GM12878 (cell line): Measurements from ENCODE around the gene SPINT1. TPM values are rescaled to one million over a fixed set of nuclear protein-coding genes. Genes with fewer than 3 reads are reported as not detected.
A peak's percentile ranks its signal among the peaks of the same experiment; 100 is the strongest.

ENCODE experiments used
- ATAC-seq: fragments of 200-7000 bp; cut with Tn5 transposase; 3 replicates; pipeline ENCODE4 v1.9.1; 2020; ENCODE audit warnings: mild to moderate bottlenecking, moderate library complexity
- BruUV-seq: library from RNA; stranded (reverse); fragments of 400-500 nt; replicated peaks from 2 replicates; lab custom pipeline; 2021; lab: Mats Ljungman, UMichigan
- CTCF ChIA-PET: fragments of 300-600 bp; sonication (Branson Sonifier 250); formaldehyde crosslinking; extraction: SDS; loops from one replicate; lab custom pipeline; 2021; ENCODE audit warnings: inconsistent platforms; lab: Yijun Ruan, JAX
- POLR2A ChIA-PET: fragments of 350-600 bp; formaldehyde crosslinking; extraction: SDS; loops from one replicate; lab custom pipeline; 2021; ENCODE audit warnings: inconsistent platforms; lab: Charles Lee
- RAD21 ChIA-PET: fragments of 300-600 bp; sonication (Branson Sonifier 250); formaldehyde crosslinking; loops from one replicate; lab custom pipeline; 2023; ENCODE audit warnings: antibody characterized with exemption; ENCODE audit not compliant: unreplicated experiment; lab: Charles Lee
- SMC1A ChIA-PET: fragments of 300-600 bp; sonication (Branson Sonifier 250); formaldehyde crosslinking; loops from one replicate; lab custom pipeline; 2023; ENCODE audit not compliant: unreplicated experiment, uncharacterized antibody; lab: Charles Lee
- DNase-seq: peaks from one replicate; pipeline ENCODE4 v3.0.0-alpha.2; 2011; ENCODE audit warnings: low read depth, low spot score
- FAIRE-seq: peaks from 3 replicates; lab custom pipeline; 2011; peaks lifted over from hg19 to GRCh38; lab: Jason Lieb, UNC
- H2AFZ ChIP-seq: 2 replicates; pipeline ENCODE4 v1.6.0; 2011; ENCODE audit warnings: low read depth, low read length, control low read depth; ENCODE audit not compliant: control insufficient read depth
- H3K27ac ChIP-seq: 2 replicates; pipeline ENCODE4 v1.5.1; 2011; ENCODE audit warnings: control low read depth; ENCODE audit not compliant: control insufficient read depth, insufficient read depth
- H3K27me3 ChIP-seq, 2 experiments: replicated peaks in 1 of 2; 2 replicates each; pipeline versions ENCODE4 v1.6.0 to v1.6.1; 2011; ENCODE audit warnings: low read length in 1 of 2; ENCODE audit not compliant: control insufficient read depth in 2 of 2, insufficient read depth in 2 of 2
- H3K36me3 ChIP-seq, 2 experiments: 2 replicates each; pipeline ENCODE4 v1.5.1; 2011; ENCODE audit warnings: low read length in 1 of 2; ENCODE audit not compliant: control insufficient read depth in 2 of 2, insufficient read depth in 2 of 2
- H3K4me1 ChIP-seq: 2 replicates; pipeline ENCODE4 v1.6.1; 2011; ENCODE audit warnings: mild to moderate bottlenecking, low read length, moderate library complexity, mixed read lengths; ENCODE audit not compliant: control insufficient read depth, insufficient read depth
- H3K4me2 ChIP-seq: 2 replicates; pipeline ENCODE4 v1.6.0; 2011; ENCODE audit warnings: control low read depth; ENCODE audit not compliant: control insufficient read depth, insufficient read depth
- H3K4me3 ChIP-seq: fragments of 200-600 bp; sonication (generic); 2 replicates; pipeline ENCODE4 v1.5.1; 2016
- H3K79me2 ChIP-seq: 2 replicates; pipeline ENCODE4 v1.6.0; 2011; ENCODE audit warnings: low read length; ENCODE audit not compliant: control insufficient read depth, insufficient read depth
- H3K9ac ChIP-seq: 2 replicates; pipeline ENCODE4 v1.8.0; 2011; ENCODE audit warnings: low read length, control low read depth, mixed read lengths; ENCODE audit not compliant: control insufficient read depth, insufficient read depth
- H3K9me3 ChIP-seq: replicated peaks from 3 replicates; pipeline ENCODE4 v1.5.1; 2011; ENCODE audit warnings: mild to moderate bottlenecking, low read length; ENCODE audit not compliant: control insufficient read depth, insufficient read depth
- H4K20me1 ChIP-seq: 2 replicates; pipeline ENCODE4 v1.6.0; 2011; ENCODE audit not compliant: control insufficient read depth, insufficient read depth
- ATF7 ChIP-seq: fragments of 450-650 bp; IDR thresholded peaks from 2 replicates; pipeline ENCODE4 v1.6.1; 2016; ENCODE audit warnings: low read depth, mild to moderate bottlenecking
- CREM ChIP-seq: IDR thresholded peaks from 2 replicates; pipeline ENCODE4 v1.6.1; 2014; ENCODE audit warnings: antibody characterized with exemption, low read depth
- DPF2 ChIP-seq: fragments of 450-650 bp; IDR thresholded peaks from 2 replicates; pipeline ENCODE4 v1.6.1; 2017; ENCODE audit warnings: mild to moderate bottlenecking
- EED ChIP-seq: sonication (generic); IDR thresholded peaks from 2 replicates; pipeline ENCODE4 v1.6.1; 2016; ENCODE audit warnings: antibody characterized with exemption, low read depth
- FOS ChIP-seq: IDR thresholded peaks from 3 replicates; pipeline ENCODE4 v1.6.1; 2011; ENCODE audit warnings: borderline replicate concordance; ENCODE audit not compliant: insufficient read length; ENCODE audit errors: extremely low read depth
- IKZF2 ChIP-seq, 2 experiments: fragments of 450-650 bp; IDR thresholded peaks; 2 replicates each; pipeline ENCODE4 v1.6.1; 2017; ENCODE audit warnings: mild to moderate bottlenecking in 2 of 2, moderate library complexity in 2 of 2
- MLLT1 ChIP-seq: fragments of 450-650 bp; IDR thresholded peaks from 2 replicates; pipeline ENCODE4 v1.6.1; 2016; ENCODE audit warnings: mild to moderate bottlenecking
- RELB ChIP-seq: fragments of 450-650 bp; IDR thresholded peaks from 2 replicates; pipeline ENCODE4 v1.6.1; 2017; ENCODE audit warnings: low read depth, mild to moderate bottlenecking, moderate library complexity
- RUNX3 ChIP-seq: IDR thresholded peaks from 2 replicates; pipeline ENCODE4 v1.6.1; 2012; ENCODE audit warnings: low read length, inconsistent platforms
- SIN3A ChIP-seq: IDR thresholded peaks from 2 replicates; pipeline ENCODE4 v1.6.1; 2012; ENCODE audit warnings: low read depth, low read length, improper control_type of control experiment
- SRF ChIP-seq, 2 experiments: IDR thresholded peaks; 2 replicates each; pipeline ENCODE4 v1.6.1; 2011; ENCODE audit warnings: low read depth in 2 of 2, low read length in 2 of 2, mild to moderate bottlenecking in 1 of 2, moderate library complexity in 1 of 2
- ZNF384 ChIP-seq: IDR thresholded peaks from 2 replicates; pipeline ENCODE4 v1.6.1; 2012; ENCODE audit warnings: low read depth, mild to moderate bottlenecking, low read length, improper control_type of control experiment, borderline replicate concordance
- WGBS: methylation state at CpG from one replicate; pipeline ENCODE4 v1.1.6; 2016; ENCODE audit warnings: low lambda C conversion rate; ENCODE audit not compliant: insufficient replicate concordance, insufficient coverage; ENCODE audit errors: missing lambda C conversion rate; 5-methylcytosine and 5-hydroxymethylcytosine counted together
- in situ Hi-C: fragments of 300-500 bp; cut with MboI; formaldehyde crosslinking; loops from 9 replicates; pipeline ENCODE4 v1.14.3; 2018; ENCODE audit warnings: mixed read lengths
- intact Hi-C: fragments of 100-400 bp; cut with micrococcal nuclease; formaldehyde crosslinking; loops from one replicate; pipeline ENCODE4 v1.14.2; 2022; ENCODE audit not compliant: unreplicated experiment
- polyA plus RNA-seq, 11 experiments: library from polyadenylated mRNA; depleted of rRNA in 4 of 11; unstranded in 6 of 11; stranded (reverse) in 5 of 11; fragments of >200 nt; fragmentation: Nextera tagmentation in 4 of 11; fragmentation: Illumina TruSeq in 1 of 11; extraction: Ambion mirVana in 4 of 11; extraction: Trizol in 1 of 11; gene quantifications; 1 replicate in 1 of 11; 2 replicates in 10 of 11; pipeline versions ENCODE4 v1.2.1 to v1.2.3, GENCODE V29; 2011 to 2016; ENCODE audit warnings: inconsistent platforms in 2 of 11, missing spikeins in 2 of 11, low read depth in 1 of 11
- total RNA-seq, 4 experiments: library from RNA; depleted of rRNA in 3 of 4; stranded (reverse); fragments of >200 nt in 3 of 4; fragmentation: Illumina TruSeq in 1 of 4; extraction: Trizol in 1 of 4; gene quantifications; 2 replicates each; pipeline versions ENCODE4 v1.2.1 to v1.2.3, GENCODE V29; 2013 to 2021
- TF ChIP-seq, protein P1 (sequence below): fragments of 450-650 bp; IDR thresholded peaks from 2 replicates; pipeline ENCODE4 v1.6.1; 2017; ENCODE audit warnings: mild to moderate bottlenecking, moderate library complexity
- TF ChIP-seq, protein P2 (sequence below): fragments of 450-650 bp; IDR thresholded peaks from 2 replicates; pipeline ENCODE4 v1.6.1; 2016; ENCODE audit warnings: mild to moderate bottlenecking

SPINT1 gene
- total and polyA plus RNA-seq, 10 of the 15 experiments (the other 5 are each of a cell fraction or from before 2014, with no cell fraction given) = 3.5 to 28.6 (median 10.2) TPM

- Histone ChIP-seq H3K4me2 (no peak overlapping the region), H3K9me3 (no peaks in the 10 kb centered on the region; the same call in 2 of the 3 replicates), H3K4me1 (peaks cover 22% of the 10 kb centered on the region), H3K27ac (no peak overlapping the region), H3K4me3 (no peak overlapping the region), H3K79me2 (no peaks in the 10 kb centered on the region), H3K36me3 (no peaks in the 10 kb centered on the region), H2AFZ (no peak overlapping the region; the same call in 1 of the 2 replicates), H3K27me3 (no peaks in the 10 kb centered on the region), H4K20me1 (no peaks in the 10 kb centered on the region), H3K9ac (no peak overlapping the region)
- ChIA-PET RAD21 (interaction anchor here (1.2 to 14.9 kb wide), 4 partner anchors 4 to 123 kb away, joined by 3 to 551 read pairs (median 286); partner anchors contain the start of genes RHOV and VPS18), POLR2A (interaction anchor here (1.0 to 7.0 kb wide), 8 partner anchors 8 to 234 kb away, joined by 3 to 111 read pairs (median 4); no protein-coding TSS in a partner anchor), SMC1A (interaction anchor here (0.9 to 14.4 kb wide), 6 partner anchors 7 to 284 kb away, joined by 3 to 454 read pairs (median 4); partner anchors contain the start of genes DNAJC17 and ZFYVE19), CTCF (interaction anchor here (3.1 kb wide), 1 partner anchor 15 kb away, joined by 20 read pairs; the partner anchor contains the start of gene VPS18)
- no peak for FAIRE-seq
- intact Hi-C loops (loop anchor here (10.0 kb wide), 1 partner anchor 285 kb away; the partner anchor contains the start of gene KNL1), in situ Hi-C loops (no loop called here)
- ATAC-seq = peak; percentile 82
- WGBS = 25% methylated on average over 6 of the region's 6 CpGs
- no TSS peak for BruUV-seq
- no peak for DNase-seq
- TF ChIP-seq, protein P1, sequence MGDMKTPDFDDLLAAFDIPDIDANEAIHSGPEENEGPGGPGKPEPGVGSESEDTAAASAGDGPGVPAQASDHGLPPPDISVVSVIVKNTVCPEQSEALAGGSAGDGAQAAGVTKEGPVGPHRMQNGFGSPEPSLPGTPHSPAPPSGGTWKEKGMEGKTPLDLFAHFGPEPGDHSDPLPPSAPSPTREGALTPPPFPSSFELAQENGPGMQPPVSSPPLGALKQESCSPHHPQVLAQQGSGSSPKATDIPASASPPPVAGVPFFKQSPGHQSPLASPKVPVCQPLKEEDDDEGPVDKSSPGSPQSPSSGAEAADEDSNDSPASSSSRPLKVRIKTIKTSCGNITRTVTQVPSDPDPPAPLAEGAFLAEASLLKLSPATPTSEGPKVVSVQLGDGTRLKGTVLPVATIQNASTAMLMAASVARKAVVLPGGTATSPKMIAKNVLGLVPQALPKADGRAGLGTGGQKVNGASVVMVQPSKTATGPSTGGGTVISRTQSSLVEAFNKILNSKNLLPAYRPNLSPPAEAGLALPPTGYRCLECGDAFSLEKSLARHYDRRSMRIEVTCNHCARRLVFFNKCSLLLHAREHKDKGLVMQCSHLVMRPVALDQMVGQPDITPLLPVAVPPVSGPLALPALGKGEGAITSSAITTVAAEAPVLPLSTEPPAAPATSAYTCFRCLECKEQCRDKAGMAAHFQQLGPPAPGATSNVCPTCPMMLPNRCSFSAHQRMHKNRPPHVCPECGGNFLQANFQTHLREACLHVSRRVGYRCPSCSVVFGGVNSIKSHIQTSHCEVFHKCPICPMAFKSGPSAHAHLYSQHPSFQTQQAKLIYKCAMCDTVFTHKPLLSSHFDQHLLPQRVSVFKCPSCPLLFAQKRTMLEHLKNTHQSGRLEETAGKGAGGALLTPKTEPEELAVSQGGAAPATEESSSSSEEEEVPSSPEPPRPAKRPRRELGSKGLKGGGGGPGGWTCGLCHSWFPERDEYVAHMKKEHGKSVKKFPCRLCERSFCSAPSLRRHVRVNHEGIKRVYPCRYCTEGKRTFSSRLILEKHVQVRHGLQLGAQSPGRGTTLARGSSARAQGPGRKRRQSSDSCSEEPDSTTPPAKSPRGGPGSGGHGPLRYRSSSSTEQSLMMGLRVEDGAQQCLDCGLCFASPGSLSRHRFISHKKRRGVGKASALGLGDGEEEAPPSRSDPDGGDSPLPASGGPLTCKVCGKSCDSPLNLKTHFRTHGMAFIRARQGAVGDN = peak; percentile 34; the same call in 1 of the 2 replicates
- TF ChIP-seq FOS (no peak), RELB (peak; percentile 36; the same call in 1 of the 2 replicates), EED (peak; percentile 57; the same call in 1 of the 2 replicates), DPF2 (0 out of 2 replicates have a peak, but pooled peaks have one; percentile 15), ATF7 (0 out of 2 replicates have a peak, but pooled peaks have one; percentile 30), RUNX3 (peak; percentile 89), CREM (peak; percentile 25; the same call in 1 of the 2 replicates), MLLT1 (peak; percentile 31; the same call in 1 of the 2 replicates), ZNF384 (peak; percentile 87), SRF (IDR thresholded peaks at IDR 0.05; ENCODE audit: low read depth in 2 of 2, low read length in 2 of 2) (no peak), SIN3A (no peak), IKZF2 (IDR thresholded peaks at IDR 0.05) (peak; percentile 77 to 82; a peak in 3 of 4 replicates)
- TF ChIP-seq, protein P2, sequence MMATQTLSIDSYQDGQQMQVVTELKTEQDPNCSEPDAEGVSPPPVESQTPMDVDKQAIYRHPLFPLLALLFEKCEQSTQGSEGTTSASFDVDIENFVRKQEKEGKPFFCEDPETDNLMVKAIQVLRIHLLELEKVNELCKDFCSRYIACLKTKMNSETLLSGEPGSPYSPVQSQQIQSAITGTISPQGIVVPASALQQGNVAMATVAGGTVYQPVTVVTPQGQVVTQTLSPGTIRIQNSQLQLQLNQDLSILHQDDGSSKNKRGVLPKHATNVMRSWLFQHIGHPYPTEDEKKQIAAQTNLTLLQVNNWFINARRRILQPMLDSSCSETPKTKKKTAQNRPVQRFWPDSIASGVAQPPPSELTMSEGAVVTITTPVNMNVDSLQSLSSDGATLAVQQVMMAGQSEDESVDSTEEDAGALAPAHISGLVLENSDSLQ = 0 out of 2 replicates have a peak, but pooled peaks have one; percentile 5
These were observed 35.8 kb downstream of the SPINT1 start for GRCh38 chr15:40879609-40880008.
